KOPT-K1 (cell line): Measurements from ENCODE around the gene CSTPP1.

Source experiments
- H3K27ac ChIP-seq: fragments of 200-600 bp; sonication (generic); 2 replicates; pipeline ENCODE4 v1.5.1; 2016; ENCODE audit warnings: antibody characterized with exemption, mild to moderate bottlenecking, low read depth, low read length; ENCODE audit not compliant: poor library complexity, severe bottlenecking
- H3K36me3 ChIP-seq: fragments of 200-600 bp; sonication (generic); 2 replicates; pipeline ENCODE4 v1.5.1; 2017; ENCODE audit warnings: antibody characterized with exemption, mild to moderate bottlenecking, low read length, moderate library complexity; ENCODE audit not compliant: insufficient read depth
- H3K9me3 ChIP-seq: fragments of 200-600 bp; sonication (generic); 2 replicates; pipeline ENCODE4 v1.5.1; 2017; ENCODE audit warnings: antibody characterized with exemption, low read length, mild to moderate bottlenecking; ENCODE audit not compliant: insufficient read depth, poor library complexity, severe bottlenecking

The CSTPP1 gene

GRCh38 chr11:46936138-46937110 lies at the start of gene CSTPP1:
Gene CSTPP1 (plus strand): TSS chr11:46936761. CDS start chr11:46936806, 45 bp downstream.
- Histone ChIP-seq H3K27ac (peak within 1 kb of the TSS; percentile 49), H3K9me3 (no peaks in the 10 kb centered on the region)

GRCh38 chr11:46888636-46889035 lies 47.9 kb upstream of the CSTPP1 start:
- Histone ChIP-seq H3K36me3 (no peaks in the 10 kb centered on the region), H3K27ac (no peak overlapping the region), H3K9me3 (no peaks in the 10 kb centered on the region)

More at GRCh38 chr11:46936138-46937110, at the start of gene CSTPP1:
- no peaks in the 10 kb centered on the region for H3K36me3 ChIP-seq

- no peaks in the 10 kb centered on the region for H3K36me3 ChIP-seq
- H3K27ac ChIP-seq, result no peak overlapping the region
- no peaks in the 10 kb centered on the region for H3K9me3 ChIP-seq
Measured at GRCh38 chr11:46889251-46889650, 47.3 kb upstream of the CSTPP1 start.

- Histone ChIP-seq H3K36me3 (no peaks in the 10 kb centered on the region), H3K9me3 (no peaks in the 10 kb centered on the region), H3K27ac (no peak overlapping the region)
Measured at GRCh38 chr11:46889689-46890475, 46.7 kb upstream of the CSTPP1 start.

GRCh38 chr11:46890665-46891064 lies 45.9 kb upstream of the CSTPP1 start:
- Histone ChIP-seq H3K27ac (no peak overlapping the region), H3K36me3 (no peaks in the 10 kb centered on the region), H3K9me3 (no peaks in the 10 kb centered on the region)

- H3K9me3 ChIP-seq, result no peaks in the 10 kb centered on the region
- no peak overlapping the region for H3K27ac ChIP-seq
- H3K36me3 ChIP-seq, result no peaks in the 10 kb centered on the region
Measured at GRCh38 chr11:46892109-46892508, 44.5 kb upstream of the CSTPP1 start.

- no peaks in the 10 kb centered on the region for H3K36me3 ChIP-seq
- no peaks in the 10 kb centered on the region for H3K9me3 ChIP-seq
- no peak overlapping the region for H3K27ac ChIP-seq
Measured at GRCh38 chr11:46892838-46893237, 43.7 kb upstream of the CSTPP1 start.

GRCh38 chr11:46894506-46894905 lies 42.1 kb upstream of the CSTPP1 start:
- Histone ChIP-seq H3K27ac (no peak overlapping the region), H3K9me3 (no peaks in the 10 kb centered on the region), H3K36me3 (no peaks in the 10 kb centered on the region)

- H3K36me3 ChIP-seq, result no peaks in the 10 kb centered on the region
Measured at GRCh38 chr11:46894961-46895360, 41.6 kb upstream of the CSTPP1 start.

GRCh38 chr11:46895821-46896220 lies 40.7 kb upstream of the CSTPP1 start:
- H3K27ac ChIP-seq, result no peak overlapping the region
- no peaks in the 10 kb centered on the region for H3K9me3 ChIP-seq
- H3K36me3 ChIP-seq, result no peaks in the 10 kb centered on the region

More at GRCh38 chr11:46894961-46895360, 41.6 kb upstream of the CSTPP1 start:
- no peak overlapping the region for H3K27ac ChIP-seq
- H3K9me3 ChIP-seq, result no peaks in the 10 kb centered on the region

- Histone ChIP-seq H3K9me3 (no peaks in the 10 kb centered on the region), H3K36me3 (no peaks in the 10 kb centered on the region), H3K27ac (no peak overlapping the region)
Measured at GRCh38 chr11:46896719-46897406, 39.7 kb upstream of the CSTPP1 start.

GRCh38 chr11:46898396-46899095 lies 38.0 kb upstream of the CSTPP1 start:
- Histone ChIP-seq H3K27ac (no peak overlapping the region), H3K36me3 (no peaks in the 10 kb centered on the region)

GRCh38 chr11:46899501-46900025 lies 37.0 kb upstream of the CSTPP1 start:
- Histone ChIP-seq H3K36me3 (no peaks in the 10 kb centered on the region), H3K27ac (no peak overlapping the region), H3K9me3 (no peaks in the 10 kb centered on the region)

More at GRCh38 chr11:46898396-46899095, 38.0 kb upstream of the CSTPP1 start:
- H3K9me3 ChIP-seq, result no peaks in the 10 kb centered on the region

GRCh38 chr11:46900091-46900746 lies 36.3 kb upstream of the CSTPP1 start:
- no peaks in the 10 kb centered on the region for H3K36me3 ChIP-seq
- H3K27ac ChIP-seq, result no peak overlapping the region
- no peaks in the 10 kb centered on the region for H3K9me3 ChIP-seq
